HUES48 (cell line): ENCODE data around the gene GBA3.

ENCODE experiments used
- H3K27ac ChIP-seq: one replicate; pipeline ENCODE4 v1.7.0; 2013; ENCODE audit warnings: low read depth, low read length, inconsistent platforms
- H3K27me3 ChIP-seq: 2 replicates; pipeline ENCODE4 v1.6.1; 2013; ENCODE audit warnings: mild to moderate bottlenecking, low read length; ENCODE audit not compliant: control insufficient read depth, insufficient read depth
- H3K36me3 ChIP-seq: 2 replicates; pipeline ENCODE4 v1.6.1; 2013; ENCODE audit warnings: low read length; ENCODE audit not compliant: control insufficient read depth, insufficient read depth
- H3K4me1 ChIP-seq: 2 replicates; pipeline ENCODE4 v1.6.1; 2013; ENCODE audit warnings: mild to moderate bottlenecking, low read length; ENCODE audit not compliant: control insufficient read depth, insufficient read depth
- H3K4me3 ChIP-seq: 2 replicates; pipeline ENCODE4 v1.5.1; 2013; ENCODE audit warnings: mild to moderate bottlenecking, low read depth, low read length
- H3K9ac ChIP-seq: 2 replicates; pipeline ENCODE4 v1.6.1; 2013; ENCODE audit warnings: mild to moderate bottlenecking, low read depth, low read length, moderate library complexity
- H3K9me3 ChIP-seq: 2 replicates; pipeline ENCODE4 v1.6.1; 2013; ENCODE audit warnings: low read length; ENCODE audit not compliant: control insufficient read depth, insufficient read depth

Gene GBA3

GRCh38 chr4:22842360-22843018 is 149.8 kb downstream of the GBA3 start:
- no peak overlapping the region for H3K27ac ChIP-seq

GRCh38 chr4:22848332-22848731 is 155.6 kb downstream of the GBA3 start:
- Histone ChIP-seq H3K36me3 (no peaks in the 10 kb centered on the region), H3K27ac (no peak overlapping the region), H3K4me1 (peaks cover 8% of the 10 kb centered on the region; the same call in 1 of the 2 replicates), H3K4me3 (no peak overlapping the region), H3K9ac (no peak overlapping the region), H3K27me3 (no peaks in the 10 kb centered on the region), H3K9me3 (no peaks in the 10 kb centered on the region)

More at GRCh38 chr4:22842360-22843018, 149.8 kb downstream of the GBA3 start:
- Histone ChIP-seq H3K27me3 (no peaks in the 10 kb centered on the region), H3K9ac (no peak overlapping the region), H3K4me3 (no peak overlapping the region), H3K36me3 (no peaks in the 10 kb centered on the region), H3K4me1 (no peaks in the 10 kb centered on the region), H3K9me3 (no peaks in the 10 kb centered on the region)

GRCh38 chr4:22850055-22850454 is 157.3 kb downstream of the GBA3 start:
- H3K9ac ChIP-seq, result no peak overlapping the region
- H3K27me3 ChIP-seq, result no peaks in the 10 kb centered on the region
- peaks cover 8% of the 10 kb centered on the region; the same call in 1 of the 2 replicates for H3K4me1 ChIP-seq
- no peaks in the 10 kb centered on the region for H3K9me3 ChIP-seq
- no peaks in the 10 kb centered on the region for H3K36me3 ChIP-seq
- H3K27ac ChIP-seq, result no peak overlapping the region
- H3K4me3 ChIP-seq, result no peak overlapping the region

- no peak overlapping the region for H3K9ac ChIP-seq
- H3K27ac ChIP-seq, result no peak overlapping the region
- no peak overlapping the region for H3K4me3 ChIP-seq
- no peaks in the 10 kb centered on the region for H3K9me3 ChIP-seq
- no peaks in the 10 kb centered on the region for H3K27me3 ChIP-seq
- peaks cover 8% of the 10 kb centered on the region; the same call in 1 of the 2 replicates for H3K4me1 ChIP-seq
- no peaks in the 10 kb centered on the region for H3K36me3 ChIP-seq
Measured at GRCh38 chr4:22850630-22851029, 157.9 kb downstream of the GBA3 start.

GRCh38 chr4:22857411-22857810 is 164.7 kb downstream of the GBA3 start:
- H3K27me3 ChIP-seq, result no peaks in the 10 kb centered on the region
- no peaks in the 10 kb centered on the region for H3K36me3 ChIP-seq
- H3K9me3 ChIP-seq, result no peaks in the 10 kb centered on the region
- no peak overlapping the region for H3K4me3 ChIP-seq
- H3K9ac ChIP-seq, result no peak overlapping the region
- H3K27ac ChIP-seq, result no peak overlapping the region
- no peaks in the 10 kb centered on the region for H3K4me1 ChIP-seq

GRCh38 chr4:22859318-22859717 is 166.6 kb downstream of the GBA3 start:
- Histone ChIP-seq H3K9me3 (no peaks in the 10 kb centered on the region), H3K4me3 (no peak overlapping the region), H3K27me3 (no peaks in the 10 kb centered on the region), H3K36me3 (no peaks in the 10 kb centered on the region), H3K9ac (no peak overlapping the region), H3K4me1 (no peaks in the 10 kb centered on the region), H3K27ac (no peak overlapping the region)
